Measurements from ENCODE around the gene PARD3.
"Not testable (repeated sequence)": the region's sequence is repeated elsewhere in the genome, so short reads cannot be mapped to it uniquely, and the experiment has no call there.

Gene PARD3

DNA sequence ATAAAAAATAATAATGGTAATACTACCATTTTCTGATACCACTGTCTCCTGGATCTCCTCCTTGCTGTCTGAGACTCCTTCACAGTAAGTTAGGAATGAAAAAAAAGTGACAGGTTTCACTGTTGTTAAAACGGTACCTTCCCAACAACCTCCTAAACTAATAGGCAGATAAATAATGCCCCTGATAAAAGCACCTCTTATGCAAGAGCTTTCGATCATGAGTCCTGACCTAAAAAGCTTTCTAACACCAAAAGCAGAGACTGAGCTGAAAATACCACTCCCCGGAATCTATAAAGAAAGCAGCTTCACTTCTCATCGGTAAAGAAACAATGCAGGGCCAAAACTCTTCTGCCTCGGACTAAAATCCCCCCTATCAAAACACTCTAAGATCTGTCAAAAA is 14.5 kb downstream of the PARD3 start:
- in situ Hi-C loops (cut with HindIII; ENCODE audit: low sequenced_read_pairs): no loop called here

DNA sequence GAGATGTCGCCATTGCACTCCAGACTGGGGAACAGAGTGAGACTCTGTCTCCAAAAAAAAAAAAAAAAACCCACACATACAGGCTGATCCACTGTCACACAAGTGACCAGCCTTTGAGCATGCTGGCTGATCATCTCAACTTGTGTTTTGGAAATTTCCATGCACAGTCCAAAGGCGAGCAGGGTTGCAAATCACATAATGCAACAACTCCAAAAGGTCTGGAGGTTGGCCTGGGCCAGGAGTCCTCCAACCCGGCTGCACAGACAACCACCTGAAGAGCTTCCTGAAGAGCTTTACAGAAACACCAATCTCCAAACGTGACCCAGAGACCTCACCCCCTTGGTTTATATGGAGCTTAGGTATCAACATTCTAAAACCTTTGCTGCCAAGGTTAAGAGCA is 16.4 kb downstream of the PARD3 start:
- in situ Hi-C loops (cut with HindIII; ENCODE audit: low sequenced_read_pairs): no loop called here

DNA sequence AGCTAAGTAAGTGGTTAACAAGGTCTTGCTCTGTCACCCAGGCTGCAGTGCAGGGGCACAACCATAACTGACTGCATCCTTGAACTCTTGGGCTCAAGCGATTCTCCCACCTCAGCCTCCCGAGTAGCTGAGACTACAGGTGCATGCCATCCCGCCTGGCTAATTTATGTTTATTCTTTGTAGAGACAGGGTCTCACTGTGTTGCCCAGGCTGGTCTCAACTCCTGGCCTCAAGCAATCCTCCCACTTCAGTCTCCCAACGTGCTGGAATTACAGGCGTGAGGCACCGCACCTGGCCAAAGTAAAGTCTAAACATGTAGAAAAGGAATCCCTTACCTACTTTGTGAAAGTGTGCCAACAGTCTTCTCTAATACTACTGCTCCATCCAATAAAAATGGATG is 17.9 kb downstream of the PARD3 start:
- in situ Hi-C loops (cut with HindIII; ENCODE audit: low sequenced_read_pairs): no loop called here

DNA sequence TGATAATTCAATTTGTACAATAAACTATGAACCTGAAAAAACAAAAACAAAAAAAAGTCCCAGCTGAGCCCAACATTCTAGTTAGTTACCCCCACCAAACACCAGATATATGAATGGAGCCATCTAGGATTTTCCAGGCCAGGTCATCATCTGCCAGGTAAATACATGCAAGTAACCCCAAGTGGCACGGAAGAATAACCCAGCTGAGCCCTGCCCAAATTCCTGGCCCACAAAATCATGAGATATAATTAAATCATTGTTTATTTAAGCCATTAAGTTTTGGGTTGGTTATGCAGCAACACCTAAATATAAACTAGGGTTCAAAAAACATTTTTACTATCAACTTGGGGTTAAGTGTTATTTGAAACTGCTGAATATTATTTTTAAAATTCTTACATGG is 19.0 kb downstream of the PARD3 start:
- in situ Hi-C loops (cut with HindIII; ENCODE audit: low sequenced_read_pairs): no loop called here

DNA sequence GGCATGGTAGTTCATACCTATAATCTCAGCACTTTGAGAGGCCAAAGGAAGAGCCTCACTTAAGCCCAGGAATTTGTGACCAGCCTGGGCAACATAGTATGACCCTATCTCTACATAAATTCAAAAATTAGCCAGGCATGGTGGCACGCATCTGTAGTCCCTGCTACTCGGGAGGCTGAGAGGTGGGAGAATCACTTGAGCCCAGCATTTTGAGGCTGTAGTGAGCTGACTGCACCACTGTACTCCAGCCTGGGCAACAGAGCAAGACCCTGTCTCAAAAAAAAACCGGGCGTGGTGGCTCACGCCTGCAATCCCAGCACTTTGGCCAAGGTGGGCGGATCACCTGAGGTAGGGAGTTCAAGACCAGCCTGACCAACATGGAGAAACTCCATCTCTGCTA is 19.8 kb downstream of the PARD3 start:
- in situ Hi-C loops (cut with HindIII; ENCODE audit: low sequenced_read_pairs): no loop called here

DNA sequence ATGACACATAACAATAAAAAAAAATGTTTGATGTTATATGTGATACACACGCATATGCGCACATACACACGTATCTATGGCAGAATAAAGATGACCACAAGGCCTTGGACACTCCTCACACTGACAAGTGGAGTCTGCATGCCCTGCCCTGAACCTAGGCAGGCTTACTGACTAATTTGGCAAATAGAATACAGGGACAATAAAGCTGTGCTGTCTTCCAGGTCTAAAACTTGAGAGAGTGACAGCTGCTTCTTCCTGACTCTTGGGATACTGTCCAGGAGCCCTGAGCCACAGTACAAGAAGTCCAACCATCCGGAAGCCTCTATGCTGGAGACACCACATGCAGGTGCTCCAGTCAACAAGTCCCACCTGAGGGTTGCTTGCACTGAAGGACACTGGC is 20.3 kb downstream of the PARD3 start:
- in situ Hi-C loops (cut with HindIII; ENCODE audit: low sequenced_read_pairs): no loop called here

DNA sequence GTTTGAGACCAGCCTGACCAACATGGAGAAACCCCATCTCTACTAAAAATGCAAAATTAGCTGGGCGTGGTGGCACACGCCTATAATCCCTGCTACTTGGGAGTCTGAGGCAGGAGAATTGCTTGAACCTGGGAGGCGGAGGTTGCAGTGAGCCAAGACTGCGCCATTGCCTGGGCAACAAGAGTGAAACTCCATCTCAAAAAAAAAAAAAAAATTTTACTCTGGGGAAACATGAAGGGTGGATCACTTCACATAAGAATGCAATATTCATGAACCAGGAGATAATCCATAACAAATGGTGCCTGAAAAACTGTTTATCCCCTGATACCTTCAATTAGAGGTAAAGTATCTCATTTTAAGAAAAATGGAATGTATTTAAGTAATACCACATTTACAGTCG is 21.5 kb downstream of the PARD3 start:
- in situ Hi-C loops (cut with HindIII; ENCODE audit: low sequenced_read_pairs): not testable (repeated sequence)

DNA sequence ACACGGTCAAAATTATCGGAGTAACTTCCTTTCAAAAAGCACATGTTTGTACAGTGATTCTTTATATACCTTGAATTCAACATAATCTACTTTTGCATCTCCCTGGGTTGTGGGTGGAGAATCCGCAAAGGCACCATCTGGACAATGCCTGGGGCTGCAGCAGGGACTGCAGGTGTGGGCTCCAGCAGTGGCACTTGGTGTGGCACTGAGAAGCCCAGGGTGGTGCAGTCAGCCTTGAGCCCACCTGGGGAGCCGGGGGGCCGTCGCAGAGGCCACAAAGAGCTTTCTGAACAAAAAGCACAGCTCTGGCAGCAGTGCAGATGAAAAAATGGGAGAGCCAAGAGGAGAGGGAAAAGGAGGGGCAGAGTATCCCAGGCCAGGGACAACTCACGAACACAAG is 22.2 kb downstream of the PARD3 start:
- in situ Hi-C loops (cut with HindIII; ENCODE audit: low sequenced_read_pairs): no loop called here

DNA sequence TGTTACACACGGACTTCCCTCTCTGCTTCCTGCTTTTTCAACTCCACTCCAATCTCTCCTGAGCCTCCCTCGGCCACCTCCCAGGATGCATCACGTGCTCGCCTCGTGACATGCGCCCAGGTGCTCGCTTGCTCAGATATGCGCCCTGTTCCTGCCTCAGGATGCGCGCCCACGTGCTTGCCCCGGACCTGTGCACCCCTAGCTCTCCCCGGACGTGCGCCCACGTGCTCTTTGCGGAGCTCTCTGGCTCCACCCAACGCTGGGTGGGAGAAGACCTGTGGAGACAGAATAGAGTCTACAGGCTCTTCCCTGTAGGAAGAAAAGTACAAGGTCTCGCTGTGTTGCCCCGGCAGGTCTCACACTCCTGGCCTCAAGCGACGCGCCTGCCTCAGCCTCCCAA is 23.1 kb downstream of the PARD3 start:
- in situ Hi-C loops (cut with HindIII; ENCODE audit: low sequenced_read_pairs): no loop called here

DNA sequence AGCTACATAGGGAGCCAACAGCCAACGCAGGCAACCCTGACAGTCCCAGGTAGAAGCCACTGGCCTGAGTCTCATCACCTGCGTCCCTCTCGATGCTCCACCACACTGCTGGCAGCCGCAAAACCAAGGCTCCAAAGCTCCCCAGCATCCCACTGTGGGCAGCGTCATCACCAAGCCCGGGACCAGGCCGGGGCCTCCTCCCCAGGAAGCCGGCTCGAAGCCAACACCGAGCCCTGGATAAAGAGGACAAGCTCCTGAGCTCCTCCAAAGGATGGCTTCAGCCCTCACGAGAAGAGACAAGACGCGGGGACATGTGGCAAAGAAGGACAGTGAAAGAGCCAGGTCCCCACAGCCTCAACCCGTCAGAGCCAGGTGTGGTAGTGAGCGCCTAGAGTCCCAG is 23.9 kb downstream of the PARD3 start:
- in situ Hi-C loops (cut with HindIII; ENCODE audit: low sequenced_read_pairs): no loop called here

DNA sequence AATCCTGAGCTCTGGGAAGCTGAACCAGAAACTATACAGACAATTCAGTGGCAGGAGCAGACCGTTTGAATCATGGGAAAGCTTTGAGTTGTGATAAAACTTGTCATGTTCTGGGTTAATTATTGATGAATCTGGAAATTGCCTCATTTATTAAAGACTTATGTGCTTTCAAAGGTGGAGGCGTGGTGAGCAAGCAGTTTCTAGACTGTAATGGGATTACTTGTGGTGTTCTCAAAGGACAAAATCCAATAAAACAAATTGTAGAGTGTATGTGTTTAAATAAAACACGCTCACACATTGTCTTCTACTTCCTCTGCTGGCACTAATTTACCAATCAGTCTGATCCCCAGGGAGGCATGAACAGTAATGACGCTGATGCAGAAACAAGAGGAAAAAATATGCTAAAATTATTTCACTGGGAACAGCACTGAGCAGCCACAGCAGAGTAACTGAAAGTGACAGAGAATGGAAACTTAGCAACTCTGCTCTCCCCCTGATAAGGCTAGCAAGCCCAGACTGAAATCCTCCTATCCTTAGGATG is 25.1 kb downstream of the PARD3 start:
- in situ Hi-C loops (cut with HindIII; ENCODE audit: low sequenced_read_pairs): no loop called here

DNA sequence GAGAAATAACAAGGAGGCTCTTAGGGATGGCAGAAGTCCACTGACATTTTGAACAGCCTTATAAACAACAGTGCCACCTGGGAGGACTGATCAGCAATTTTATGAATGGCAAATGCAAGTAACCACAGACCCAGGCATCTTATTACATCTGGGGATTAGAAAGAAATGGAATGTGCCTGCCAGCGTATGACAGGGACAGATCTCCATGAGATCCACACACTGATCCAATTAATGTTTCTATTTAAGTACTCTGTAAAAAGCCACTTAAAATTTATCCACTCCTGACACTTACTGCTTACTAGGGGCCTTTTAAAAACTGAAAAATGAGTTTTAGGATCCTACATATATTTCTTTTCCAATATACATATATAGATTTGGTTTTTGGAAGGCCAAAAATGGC is 28.6 kb downstream of the PARD3 start:
- in situ Hi-C loops (cut with HindIII; ENCODE audit: low sequenced_read_pairs): no loop called here

DNA sequence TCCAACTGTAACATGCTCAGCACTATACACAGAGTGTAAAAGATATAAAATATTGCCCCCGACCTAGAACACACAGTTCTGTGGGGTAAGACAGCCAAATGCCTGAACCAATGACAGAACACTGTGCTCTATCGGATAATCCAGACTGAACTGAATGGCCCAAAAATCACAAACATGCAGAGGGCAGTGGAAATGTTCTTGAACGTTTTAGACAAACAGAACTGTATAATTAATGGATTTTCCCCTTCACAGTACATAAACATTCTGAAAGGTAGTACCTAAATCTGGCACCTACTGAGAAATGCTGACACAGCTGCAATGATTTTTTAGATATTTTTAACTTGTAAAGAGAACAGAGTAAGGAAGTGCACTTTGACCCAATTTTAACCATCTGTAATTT is 33.4 kb downstream of the PARD3 start:
- in situ Hi-C loops (cut with HindIII; ENCODE audit: low sequenced_read_pairs): no loop called here

DNA sequence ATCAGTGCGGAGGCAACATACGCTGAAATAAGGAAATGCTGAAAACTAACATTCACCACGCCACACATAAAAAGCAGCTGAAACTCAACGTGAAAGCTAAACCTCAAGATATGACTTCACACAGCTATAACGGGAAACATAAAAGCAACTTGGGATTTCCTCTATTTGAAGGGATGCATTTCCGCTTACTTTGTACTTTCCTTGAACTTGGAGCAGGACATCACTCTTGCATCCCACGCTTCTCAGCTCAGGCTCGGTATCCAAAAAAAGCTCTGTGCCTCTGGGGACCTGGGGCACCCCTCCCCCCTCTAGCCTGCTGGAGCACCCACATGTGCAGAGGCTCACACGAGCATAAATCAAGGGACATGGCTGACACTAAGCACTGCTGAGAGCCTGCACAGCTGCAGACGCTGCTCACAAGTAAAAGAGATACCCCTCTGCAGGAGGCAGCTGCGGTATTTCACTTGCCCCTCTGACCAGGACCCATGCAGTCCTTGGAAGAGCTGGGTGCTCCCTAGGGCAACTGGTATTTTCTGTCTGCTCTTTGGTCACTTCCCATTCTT is 34.2 kb downstream of the PARD3 start:
- in situ Hi-C loops (cut with HindIII; ENCODE audit: low sequenced_read_pairs): no loop called here

DNA sequence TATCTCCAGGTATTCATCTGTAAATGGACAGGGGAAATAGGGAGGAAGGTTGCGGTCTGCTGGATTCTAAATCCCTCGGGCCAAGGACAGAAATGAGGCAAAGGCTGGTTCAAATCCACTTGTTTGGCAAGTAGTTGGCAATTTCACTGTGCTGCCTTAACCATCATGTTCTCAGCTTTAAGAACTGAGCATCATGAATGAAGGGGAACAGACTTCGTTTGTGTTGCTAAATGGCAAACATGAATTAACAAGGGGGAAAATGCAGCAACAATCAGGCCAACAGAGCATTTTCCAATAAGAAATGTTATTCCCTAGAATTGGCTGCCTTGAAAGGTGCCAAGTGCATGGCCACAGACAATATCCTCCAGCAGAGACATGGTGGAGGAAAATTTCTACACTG is 36.9 kb downstream of the PARD3 start:
- in situ Hi-C loops (cut with HindIII; ENCODE audit: low sequenced_read_pairs): no loop called here

DNA sequence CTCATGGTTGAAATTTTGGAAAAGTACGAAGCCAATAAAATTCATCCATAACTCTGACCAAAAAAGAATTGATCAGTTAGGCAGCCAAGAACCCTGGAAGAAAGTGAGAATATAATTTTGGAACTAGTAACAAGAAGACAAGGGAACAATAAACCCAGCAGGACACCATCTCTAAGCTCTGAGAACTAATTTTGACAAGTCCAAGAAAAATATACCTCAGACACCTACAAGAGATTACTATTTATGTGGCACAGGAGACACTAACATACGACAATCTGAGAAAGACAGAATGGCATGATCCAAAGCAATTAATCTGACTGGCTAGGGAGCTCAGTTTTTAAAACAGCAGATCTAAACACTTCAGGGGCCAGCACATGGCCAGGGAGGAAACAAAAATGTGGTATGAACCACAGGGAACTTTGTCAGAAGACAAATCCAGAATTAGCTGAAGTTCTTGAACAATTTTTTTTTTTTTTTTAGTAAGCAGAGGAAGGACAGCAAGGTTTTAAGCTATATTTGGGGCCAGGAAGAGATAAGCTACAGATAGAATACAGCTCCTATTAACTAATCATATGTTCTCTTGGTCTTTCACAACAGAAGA is 38.9 kb downstream of the PARD3 start:
- in situ Hi-C loops (cut with HindIII; ENCODE audit: low sequenced_read_pairs): no loop called here

DNA sequence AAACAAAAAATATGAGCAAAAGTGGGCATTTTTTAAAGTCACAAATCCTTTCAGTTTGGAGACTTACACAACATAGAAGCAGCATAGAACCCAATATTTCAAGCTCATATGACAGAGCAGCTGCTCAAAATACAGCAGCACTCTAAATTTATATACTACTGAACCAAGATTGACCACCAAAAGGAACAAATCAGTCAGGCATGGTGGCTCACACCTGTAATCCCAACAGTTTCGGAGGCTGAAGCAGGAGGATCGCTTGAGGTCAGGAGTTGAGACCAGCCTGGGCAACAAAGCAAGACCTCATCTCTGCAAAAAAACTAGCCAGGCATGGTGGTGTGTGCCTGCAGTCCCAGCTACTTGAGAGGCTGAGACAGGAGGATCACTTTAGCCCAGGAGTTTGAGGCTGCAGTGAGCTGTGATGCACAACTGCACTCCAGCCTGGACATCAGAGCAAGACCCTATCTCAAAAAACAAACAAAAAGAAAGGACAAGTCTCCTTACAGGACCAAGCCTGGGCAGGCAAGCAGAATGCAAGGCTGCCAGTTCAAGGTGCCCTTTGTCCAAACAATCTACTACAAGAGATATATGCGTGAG is 40.0 kb downstream of the PARD3 start:
- in situ Hi-C loops (cut with HindIII; ENCODE audit: low sequenced_read_pairs): no loop called here

DNA sequence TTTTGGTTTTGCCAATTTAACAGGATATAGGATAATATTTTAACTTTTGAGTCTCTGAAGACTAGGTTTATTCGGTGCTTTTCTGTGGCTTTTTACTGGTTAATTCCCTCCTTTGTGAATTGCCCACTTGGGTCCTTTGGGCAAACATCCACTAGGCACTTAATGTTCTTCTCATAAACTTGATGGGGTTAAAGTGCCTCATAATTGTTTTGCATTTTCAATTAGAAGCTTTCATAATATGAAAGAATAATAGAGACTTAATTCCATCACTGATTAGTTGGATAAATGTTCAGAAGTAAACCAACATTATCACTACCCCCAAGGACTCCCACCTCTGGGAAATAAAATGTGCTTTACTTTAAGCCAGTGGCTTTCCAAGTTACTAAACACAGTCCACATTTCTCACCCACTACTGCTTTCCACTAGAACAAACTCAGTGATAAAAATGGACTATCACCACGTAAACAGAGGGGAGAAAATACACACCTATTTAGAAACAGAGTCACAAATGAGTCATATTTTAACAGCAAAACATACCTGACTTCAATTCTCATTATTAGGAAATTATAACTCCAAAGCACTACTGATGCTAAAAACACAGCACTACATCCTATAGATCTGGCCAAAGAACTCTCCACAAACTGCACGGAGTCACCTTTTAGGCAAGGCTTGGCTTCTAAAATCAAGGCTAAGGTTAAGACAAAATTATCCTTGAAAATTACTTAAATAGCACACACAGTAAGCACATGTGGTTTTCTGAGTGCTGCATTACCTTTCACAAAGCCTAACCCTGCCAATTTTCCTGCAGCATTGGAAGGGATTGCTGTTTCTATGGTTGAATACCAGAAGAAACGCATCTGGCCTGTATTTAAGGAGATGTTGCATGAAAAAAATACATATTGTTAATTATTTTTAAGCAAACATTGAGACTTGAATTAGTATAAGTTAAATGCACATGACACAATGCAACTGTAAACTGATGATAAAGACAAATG is 41.2 kb downstream of the PARD3 start:
- in situ Hi-C loops (cut with HindIII; ENCODE audit: low sequenced_read_pairs): no loop called here

DNA sequence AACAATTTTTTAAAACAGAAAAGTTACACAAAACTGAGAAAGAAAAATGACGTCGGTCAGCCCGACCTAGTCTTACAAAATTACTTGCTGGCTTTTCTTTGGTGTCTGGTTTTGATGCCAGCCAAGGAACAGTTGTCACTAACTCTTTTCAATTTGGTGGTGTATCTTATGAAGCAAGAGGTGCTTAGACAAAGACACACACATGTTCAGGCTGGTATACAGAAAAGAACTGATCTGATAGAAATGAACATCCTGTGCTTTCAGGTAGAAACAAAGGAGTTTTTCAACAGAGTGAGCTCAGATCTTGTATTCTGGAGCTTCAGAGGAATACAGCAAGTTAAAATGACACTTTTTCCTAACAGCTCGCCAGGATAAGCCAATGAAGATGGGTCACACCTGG is 43.6 kb downstream of the PARD3 start:
- in situ Hi-C loops (cut with HindIII; ENCODE audit: low sequenced_read_pairs): no loop called here

DNA sequence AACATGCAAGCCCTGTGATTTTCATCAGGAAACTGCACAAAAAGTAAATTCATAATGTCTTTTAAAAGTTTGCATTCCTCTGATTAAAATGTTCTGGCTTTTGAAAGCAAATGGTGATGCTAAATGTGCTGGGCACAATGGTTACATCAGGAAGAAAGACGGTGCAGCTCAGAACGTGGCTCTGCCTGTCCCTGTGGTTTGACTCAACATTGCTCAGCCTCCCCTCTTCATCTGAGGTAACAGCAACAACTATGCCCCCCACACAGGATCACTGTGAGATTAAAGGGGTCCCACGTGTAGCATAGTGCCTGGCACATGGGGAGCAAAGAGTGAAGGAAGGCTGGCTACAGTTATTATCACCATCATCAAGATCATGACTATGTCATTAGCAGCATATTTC is 44.0 kb downstream of the PARD3 start:
- in situ Hi-C loops (cut with HindIII; ENCODE audit: low sequenced_read_pairs): no loop called here

DNA sequence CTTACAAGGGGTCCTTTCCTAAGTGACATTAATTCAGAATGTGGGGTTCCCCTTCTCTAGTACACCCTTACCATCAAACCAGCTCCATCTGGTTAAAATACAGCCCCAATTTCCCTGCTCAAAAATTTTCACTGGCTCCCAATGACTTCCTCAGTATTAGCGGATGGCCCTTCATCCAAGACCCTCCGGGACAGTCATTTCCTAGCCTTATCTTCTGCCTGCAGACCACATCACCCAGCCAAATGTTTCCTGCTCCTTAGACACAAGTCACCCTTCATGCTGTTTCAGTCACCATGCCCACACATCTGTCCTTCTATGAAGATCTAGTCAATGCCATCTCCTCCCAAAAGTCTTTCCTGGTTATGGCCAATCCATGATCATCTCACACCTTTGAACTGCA is 45.2 kb downstream of the PARD3 start:
- in situ Hi-C loops (cut with HindIII; ENCODE audit: low sequenced_read_pairs): no loop called here

DNA sequence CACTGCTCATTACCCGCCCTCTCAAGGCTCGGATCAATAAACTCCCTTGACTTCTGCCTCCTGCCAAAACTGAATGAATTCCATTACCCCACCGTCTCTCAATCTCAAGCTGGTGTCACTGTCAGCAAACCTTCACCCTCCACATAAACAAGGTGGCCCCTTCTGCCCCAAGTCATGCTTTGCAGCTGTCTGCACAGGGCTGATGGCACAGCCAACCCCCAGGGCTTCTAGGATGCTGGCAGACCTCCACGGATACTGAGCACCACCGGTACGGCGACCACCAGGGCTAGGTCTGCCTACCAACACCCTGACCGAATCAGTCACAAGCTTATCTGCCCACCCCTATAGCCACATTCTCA is 46.1 kb downstream of the PARD3 start:
- in situ Hi-C loops (cut with HindIII; ENCODE audit: low sequenced_read_pairs): no loop called here

Measured in DLD1 (cell line).